NCI-H2196 (cell line): ENCODE results near the gene CDA.
"Not testable (repeated sequence)": the region's sequence is repeated elsewhere in the genome, so short reads cannot be mapped to it uniquely, and the experiment has no call there.

Experiments
- DNase-seq: peaks from one replicate; lab custom pipeline; 2025; ENCODE audit not compliant: unreplicated experiment; lab: John Stamatoyannopoulos, UW

The CDA gene

DNA sequence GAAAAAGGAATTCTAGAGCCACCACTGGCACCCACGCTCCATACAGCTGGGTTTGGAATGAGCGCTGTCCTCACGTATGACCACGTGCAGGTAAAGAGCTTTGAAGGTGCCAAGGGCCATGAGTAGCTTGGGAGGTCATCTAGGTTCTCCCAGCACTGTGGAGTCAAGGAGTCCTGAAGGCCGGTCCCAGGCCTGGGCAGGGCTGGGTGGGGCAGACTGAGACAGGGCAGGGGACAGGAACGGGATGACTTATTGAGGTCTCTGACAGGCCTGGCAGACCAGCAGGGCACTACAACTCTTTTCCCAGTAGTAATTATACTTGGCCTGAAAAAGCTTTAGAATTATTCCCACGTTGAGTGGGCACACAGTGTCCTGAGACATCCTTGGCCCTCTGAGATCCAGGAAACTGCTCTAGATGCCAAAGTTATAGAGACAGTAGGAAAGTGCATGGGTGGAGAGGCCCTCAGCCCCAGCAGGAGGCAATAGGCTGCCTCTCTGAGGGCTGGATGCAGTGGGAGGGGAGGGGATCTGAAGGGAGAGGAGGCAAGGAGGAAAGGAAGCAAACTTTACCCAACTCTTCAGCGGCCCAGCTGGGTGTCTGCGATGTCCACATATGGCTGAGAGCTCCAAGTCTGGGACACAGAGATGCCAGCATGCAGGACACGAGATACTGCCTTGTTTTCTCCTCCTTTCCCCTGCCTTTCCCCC, 1.8 kb upstream of the CDA start:
- DNase-seq = no peak

GRCh38 chr1:20587661-20588053, 1.2 kb upstream of the CDA start:
- no peak for DNase-seq

- no peak for DNase-seq
Measured at GRCh38 chr1:20589331-20590278, 708 bp downstream of the CDA start.

DNA sequence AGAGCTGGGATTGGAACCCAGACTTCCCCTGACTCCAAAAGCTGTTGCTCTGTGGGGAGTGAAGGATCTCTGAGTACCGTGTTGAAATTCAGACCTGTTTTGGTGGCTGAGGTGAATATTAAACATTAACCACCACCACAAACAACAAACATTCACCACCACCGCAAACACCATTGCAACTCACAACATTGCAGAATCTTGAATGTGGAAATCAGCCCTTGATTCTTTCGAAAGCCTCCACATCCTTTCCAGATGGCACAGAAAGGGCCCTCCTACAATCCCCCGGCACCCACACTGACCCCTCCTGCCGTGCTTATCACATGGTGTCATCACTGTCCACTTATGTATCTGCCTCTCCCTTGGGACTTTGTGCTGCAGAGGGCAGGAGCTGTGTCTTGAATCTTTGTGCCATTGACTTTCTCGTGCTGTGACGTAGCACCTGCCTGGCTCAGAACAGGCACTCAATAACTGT, 1.4 kb downstream of the CDA start:
- no peak for DNase-seq

DNA sequence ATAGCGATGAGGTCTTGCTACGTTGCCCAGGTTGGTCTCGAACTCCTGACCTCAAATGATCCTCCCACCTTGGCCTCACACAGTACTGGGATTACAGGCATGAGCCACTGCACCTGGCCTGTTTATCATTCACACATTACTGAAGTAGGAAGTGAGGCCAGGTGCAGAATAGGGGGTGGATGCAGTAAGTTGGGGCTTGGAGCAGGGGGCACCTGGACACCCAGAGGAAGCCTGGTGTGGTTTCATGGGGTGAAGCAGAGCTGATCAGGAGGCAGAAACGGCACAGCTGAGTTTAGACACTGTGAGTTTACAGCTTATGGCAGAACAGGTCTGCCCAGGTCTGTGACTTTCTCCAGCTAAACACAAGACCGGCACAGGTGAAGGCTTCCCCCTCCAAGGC, 4.9 kb downstream of the CDA start:
- no peak for DNase-seq

- DNase-seq = no peak
Measured at GRCh38 chr1:20594746-20595145, 5.8 kb downstream of the CDA start.

GRCh38 chr1:20596106-20596505, 7.2 kb downstream of the CDA start:
- DNase-seq = no peak

- no peak for DNase-seq
Measured at GRCh38 chr1:20597650-20598049, 8.8 kb downstream of the CDA start.

- DNase-seq = no peak
Measured at GRCh38 chr1:20600156-20600555, 11.3 kb downstream of the CDA start.

DNA sequence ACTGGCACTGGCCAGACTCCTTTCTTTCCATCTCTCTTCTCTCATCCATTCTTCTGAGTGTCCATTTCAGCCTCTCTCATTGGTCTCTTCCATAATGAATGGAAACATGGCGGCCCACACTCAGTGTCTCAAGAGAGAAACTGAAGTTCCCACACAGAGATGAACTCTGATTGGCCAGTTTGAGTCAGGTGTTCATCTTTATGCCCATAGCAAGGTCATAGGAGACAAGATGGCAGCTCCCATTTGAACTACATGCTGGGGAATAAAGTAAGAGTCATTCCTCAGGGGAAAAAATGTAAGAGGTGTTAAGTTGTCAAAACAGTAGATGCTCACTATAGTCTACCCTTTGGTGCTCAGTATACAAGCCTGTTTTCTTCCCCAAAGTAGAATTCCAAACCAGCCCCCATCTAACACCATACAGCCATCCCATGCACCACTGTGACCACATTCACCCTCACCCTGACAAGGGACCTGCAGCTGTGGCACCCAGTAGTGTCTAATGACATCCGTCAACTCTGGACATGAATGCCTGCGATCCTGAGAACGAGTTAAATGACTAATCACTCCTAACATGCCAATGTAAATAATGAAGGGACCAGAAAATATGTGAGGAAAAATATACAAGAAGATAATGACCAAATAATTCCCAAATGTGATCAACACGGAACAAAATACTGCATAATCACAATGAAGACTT, 12.4 kb downstream of the CDA start:
- DNase-seq = no peak

GRCh38 chr1:20602851-20603450, 14.1 kb downstream of the CDA start:
- no peak for DNase-seq

DNA sequence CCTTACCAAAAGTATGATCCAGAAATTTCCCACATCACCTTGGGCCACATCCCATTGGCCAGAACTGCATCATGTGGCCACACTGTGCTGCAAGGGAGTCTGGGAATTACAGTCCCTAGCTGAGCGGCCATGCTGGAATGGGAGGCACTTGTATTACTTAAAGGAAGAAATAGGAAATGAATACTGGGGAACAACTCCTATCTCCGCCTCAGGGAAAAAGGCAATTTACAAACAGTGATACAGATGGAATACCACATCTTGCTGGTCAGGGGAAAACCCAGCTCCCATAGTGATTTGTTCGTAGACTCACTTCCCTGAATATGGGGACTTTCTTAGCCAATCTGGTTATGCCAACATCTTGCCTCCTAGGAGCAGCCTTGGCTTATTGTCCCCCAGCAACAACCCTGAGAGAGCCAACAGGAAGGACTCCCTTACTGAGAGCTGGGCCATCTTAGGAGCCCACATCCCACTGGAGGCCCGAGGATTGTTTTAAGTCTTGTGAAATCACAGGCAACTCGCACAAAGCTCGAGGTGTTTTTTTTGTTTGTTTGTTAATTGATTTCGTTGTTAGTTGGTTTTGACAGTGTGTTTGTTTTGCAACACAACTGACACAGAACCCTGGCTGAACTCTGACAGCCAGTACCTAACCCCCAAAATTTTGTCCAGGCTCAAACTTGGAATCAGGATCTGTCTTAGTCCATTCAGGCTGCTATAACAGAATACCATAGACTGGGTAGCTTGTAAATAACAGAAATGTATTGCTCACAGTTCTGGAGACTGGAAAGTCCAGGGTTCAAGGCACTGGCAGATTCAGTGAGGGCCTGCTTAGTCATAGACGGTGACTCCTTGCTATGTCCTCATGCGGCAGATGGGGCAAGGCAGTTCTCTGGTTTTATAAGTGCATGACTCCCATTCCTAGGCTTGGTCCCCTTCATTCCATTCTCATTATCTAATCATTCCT, 14.9 kb downstream of the CDA start:
- no peak for DNase-seq

- DNase-seq = no peak
Measured at GRCh38 chr1:20604678-20605077, 15.8 kb downstream of the CDA start.

- not testable (repeated sequence) for DNase-seq
Measured at GRCh38 chr1:20606801-20607570, 18.1 kb downstream of the CDA start.

- DNase-seq = no peak
Measured at GRCh38 chr1:20609541-20609940, 20.6 kb downstream of the CDA start.

DNA sequence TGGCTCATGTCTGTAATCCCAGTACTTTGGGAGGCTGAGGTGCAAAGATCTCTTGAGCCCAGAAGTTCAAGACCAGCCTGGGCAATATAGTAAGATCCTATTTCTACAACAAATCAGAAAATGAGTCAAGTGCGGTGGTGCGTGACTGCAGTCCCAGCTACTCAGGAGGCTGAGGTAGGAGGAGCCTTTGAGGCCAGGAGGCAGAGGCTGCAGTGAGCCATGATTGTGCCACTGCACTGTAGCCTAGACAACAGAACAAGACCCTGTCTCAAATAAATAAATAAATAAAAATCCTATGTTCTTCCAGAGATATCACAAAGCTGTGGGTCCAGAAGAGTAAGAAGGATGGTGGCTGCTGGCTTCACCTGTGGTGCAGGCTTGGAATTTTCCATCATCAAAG, 22.1 kb downstream of the CDA start:
- no peak for DNase-seq

GRCh38 chr1:20611652-20612051, 22.8 kb downstream of the CDA start:
- DNase-seq = no peak

GRCh38 chr1:20612221-20612746, 23.4 kb downstream of the CDA start:
- no peak for DNase-seq

- DNase-seq = no peak
Measured at GRCh38 chr1:20614131-20614579, 25.3 kb downstream of the CDA start.
